Tibial artery (tissue), 4 donors: ENCODE data around the gene HSD3B1.

Experiments
- DNase-seq, 2 donors: peaks; one replicate each; pipeline ENCODE4 v3.0.0-alpha.2; 2019
- H3K27ac ChIP-seq, 2 donors: fragments of 200-600 bp; sonication (generic) in 1 of 2; 1 replicate in 1 of 2; 2 replicates in 1 of 2; pipeline ENCODE4 v1.5.1; 2018 to 2019; ENCODE audit warnings: mild to moderate bottlenecking in 1 of 2
- H3K27me3 ChIP-seq, 2 donors: fragments of 200-600 bp; sonication (generic) in 1 of 2; one replicate each; pipeline versions ENCODE4 v1.5.1 to v1.6.0; 2016 to 2019
- H3K36me3 ChIP-seq, 3 donors: fragments of 200-600 bp; sonication (generic) in 2 of 3; one replicate each; pipeline ENCODE4 v1.5.1; 2016 to 2019; ENCODE audit warnings: mild to moderate bottlenecking in 2 of 3
- H3K4me1 ChIP-seq, 4 donors: fragments of 200-600 bp; sonication (generic) in 2 of 4; 1 replicate in 3 of 4; 2 replicates in 1 of 4; pipeline ENCODE4 v1.5.1; 2016 to 2019
- H3K4me3 ChIP-seq, 2 donors: fragments of 200-600 bp; sonication (generic) in 1 of 2; 1 replicate in 1 of 2; 2 replicates in 1 of 2; pipeline ENCODE4 v1.5.1; 2018 to 2019; ENCODE audit warnings: mild to moderate bottlenecking in 2 of 2
- H3K9me3 ChIP-seq, 3 donors: fragments of 200-600 bp; sonication (generic) in 1 of 3; one replicate each; pipeline ENCODE4 v1.5.1; 2016 to 2019
- CTCF ChIP-seq, 2 experiments: fragments of 200-600 bp in 1 of 2; fragments of 450-650 bp in 1 of 2; IDR thresholded peaks; one replicate each; pipeline ENCODE4 v1.5.1; 2017 to 2019; ENCODE audit warnings: antibody characterized with exemption in 2 of 2, mild to moderate bottlenecking in 1 of 2, moderate library complexity in 1 of 2
- intact Hi-C: fragments of 100-400 bp; cut with DNase I; formaldehyde crosslinking; loops from one replicate; pipeline ENCODE4 v1.15.0; 2023; ENCODE audit warnings: low total_unique reads

HSD3B1 gene

GRCh38 chr1:119489201-119489600 lies 17.8 kb upstream of the HSD3B1 start:
- H3K27ac ChIP-seq = no peak overlapping the region
- no peaks in the 10 kb centered on the region for H3K27me3 ChIP-seq
- no peak for DNase-seq
- no peak overlapping the region for H3K4me3 ChIP-seq
- H3K9me3 ChIP-seq = no peaks in the 10 kb centered on the region
- no peaks in the 10 kb centered on the region for H3K4me1 ChIP-seq
- no peak for TF ChIP-seq CTCF (IDR thresholded peaks at IDR 0.05)
- H3K36me3 ChIP-seq = no peaks in the 10 kb centered on the region
- intact Hi-C loops = no loop called here

- Histone ChIP-seq H3K4me1 (no peaks in the 10 kb centered on the region), H3K36me3 (no peaks in the 10 kb centered on the region), H3K9me3 (no peaks in the 10 kb centered on the region), H3K27me3 (no peaks in the 10 kb centered on the region), H3K27ac (no peak overlapping the region), H3K4me3 (no peak overlapping the region)
- intact Hi-C loops = no loop called here
- no peak for TF ChIP-seq CTCF (IDR thresholded peaks at IDR 0.05)
- DNase-seq = no peak
Observed at GRCh38 chr1:119490925-119491324, 16.1 kb upstream of the HSD3B1 start.

- no peak for DNase-seq
- TF ChIP-seq CTCF (IDR thresholded peaks at IDR 0.05) = no peak
- Histone ChIP-seq H3K4me1 (no peaks in the 10 kb centered on the region), H3K27ac (no peak overlapping the region), H3K27me3 (no peaks in the 10 kb centered on the region), H3K4me3 (no peak overlapping the region), H3K36me3 (no peaks in the 10 kb centered on the region), H3K9me3 (peaks cover 0 to 2% (median 0%) of the 10 kb centered on the region in 3 donors)
- intact Hi-C loops = no loop called here
Observed at GRCh38 chr1:119492763-119493162, 14.2 kb upstream of the HSD3B1 start.

- no peak overlapping the region for H3K4me3 ChIP-seq
- H3K9me3 ChIP-seq = no peaks in the 10 kb centered on the region
- intact Hi-C loops = no loop called here
- H3K4me1 ChIP-seq = no peaks in the 10 kb centered on the region
- TF ChIP-seq CTCF (IDR thresholded peaks at IDR 0.05) = no peak
- no peaks in the 10 kb centered on the region for H3K27me3 ChIP-seq
- DNase-seq = no peak
- no peak overlapping the region for H3K27ac ChIP-seq
- no peaks in the 10 kb centered on the region for H3K36me3 ChIP-seq
Observed at GRCh38 chr1:119504831-119505230, 2.2 kb upstream of the HSD3B1 start.

GRCh38 chr1:119510046-119510445 lies 3.0 kb downstream of the HSD3B1 start:
- no peak for DNase-seq
- no peak for TF ChIP-seq CTCF (IDR thresholded peaks at IDR 0.05)
- no peak overlapping the region for H3K27ac ChIP-seq
- no peak overlapping the region for H3K4me3 ChIP-seq
- H3K9me3 ChIP-seq = no peaks in the 10 kb centered on the region
- H3K4me1 ChIP-seq = no peaks in the 10 kb centered on the region
- H3K36me3 ChIP-seq = no peaks in the 10 kb centered on the region
- intact Hi-C loops = no loop called here
- H3K27me3 ChIP-seq = no peaks in the 10 kb centered on the region

- TF ChIP-seq CTCF (IDR thresholded peaks at IDR 0.05) = no peak
- Histone ChIP-seq H3K4me1 (no peaks in the 10 kb centered on the region), H3K27me3 (no peaks in the 10 kb centered on the region), H3K4me3 (no peak overlapping the region), H3K36me3 (no peaks in the 10 kb centered on the region), H3K9me3 (no peaks in the 10 kb centered on the region), H3K27ac (no peak overlapping the region)
- DNase-seq = no peak
- intact Hi-C loops = no loop called here
Observed at GRCh38 chr1:119515221-119515620, 8.2 kb downstream of the HSD3B1 start.
